ENCODE data around the gene PPP1R27.

Gene PPP1R27

DNA sequence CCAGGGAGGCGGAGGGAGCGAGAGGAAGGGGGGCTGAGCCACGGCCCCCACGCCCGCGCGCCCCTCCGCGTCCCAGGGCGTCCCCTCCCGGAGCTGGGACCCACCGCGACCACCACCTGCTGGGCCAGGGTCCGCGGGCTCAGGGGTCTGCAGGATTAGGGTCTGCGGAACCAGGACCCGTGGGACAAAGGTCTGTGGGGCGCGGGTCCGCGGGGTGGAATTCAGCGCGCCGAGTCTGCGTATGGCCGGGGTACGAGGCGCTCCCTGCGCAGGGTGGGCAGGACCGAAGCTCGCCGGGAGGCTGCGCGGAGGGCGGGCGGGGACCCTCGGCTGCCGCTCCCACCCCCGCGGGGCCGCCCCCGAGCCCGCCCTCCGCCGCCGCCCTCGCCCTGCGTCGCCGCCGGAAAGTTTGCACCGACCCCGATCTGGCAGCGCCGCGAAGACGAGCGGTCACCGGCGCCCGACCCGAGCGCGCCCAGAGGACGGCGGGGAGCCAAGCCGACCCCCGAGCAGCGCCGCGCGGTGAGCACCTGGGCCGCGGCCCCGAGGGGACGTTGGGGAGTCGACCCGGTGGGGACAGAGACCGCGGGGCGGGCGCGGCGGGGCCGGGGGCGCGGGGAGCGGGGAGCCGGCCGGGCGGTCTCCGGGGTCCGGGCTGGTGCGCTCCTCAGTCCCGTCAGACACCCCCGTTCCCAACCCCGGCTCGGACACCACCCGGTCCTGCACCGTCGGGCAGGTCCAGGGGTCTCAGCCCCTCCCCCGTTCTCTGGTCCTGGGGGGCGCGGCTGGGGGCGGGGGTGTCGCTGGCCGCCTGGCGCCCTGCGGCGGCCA lies 30.9 kb downstream of the PPP1R27 start, which contains the start of gene GCGR:
TSS of gene GCGR (plus strand) at position 423 of the 831 bp plus-strand sequence. CDS start 4,869 bp downstream, outside the sequence.
- no peak for DNase-seq

DNA sequence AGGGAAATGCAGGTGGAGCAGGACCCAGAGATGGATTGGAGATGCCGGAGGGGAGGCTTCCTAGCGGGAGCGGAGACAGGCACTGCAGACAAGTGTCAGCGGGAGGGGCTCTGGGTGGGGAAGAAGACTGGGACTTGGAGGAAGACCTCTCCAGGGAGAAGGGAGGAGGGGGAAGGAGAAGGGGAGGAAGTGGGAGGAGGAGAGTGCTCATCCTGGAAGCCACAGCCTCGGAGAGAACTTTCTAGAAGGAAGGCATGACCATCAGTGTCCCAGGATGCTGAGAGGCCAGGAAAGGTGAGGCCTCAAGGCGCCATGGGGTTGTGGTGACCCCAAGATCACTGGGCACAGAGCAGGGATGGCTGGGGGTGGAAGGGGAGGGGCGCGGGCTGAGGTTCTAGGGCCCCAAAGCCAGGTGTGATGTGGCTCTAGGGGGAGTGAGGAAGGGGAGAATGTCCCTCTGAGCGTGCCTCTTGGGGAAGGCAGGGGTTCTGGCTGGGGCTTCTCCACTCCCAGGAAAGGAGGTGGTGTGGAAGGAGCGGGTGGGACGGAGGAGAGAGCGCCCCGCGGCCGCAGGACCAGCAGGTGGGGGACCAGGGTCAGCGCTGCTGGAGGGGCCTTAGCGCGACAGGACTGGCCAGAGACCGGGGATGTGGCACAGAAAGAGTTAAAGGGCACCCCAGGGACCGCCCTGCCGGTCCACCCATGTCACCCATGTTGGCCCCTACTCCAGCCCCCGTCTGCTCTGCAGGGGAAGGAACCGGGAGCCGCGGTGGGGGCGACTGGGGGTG lies 31.8 kb downstream of the PPP1R27 start:
- DNase-seq, result no peak

DNA sequence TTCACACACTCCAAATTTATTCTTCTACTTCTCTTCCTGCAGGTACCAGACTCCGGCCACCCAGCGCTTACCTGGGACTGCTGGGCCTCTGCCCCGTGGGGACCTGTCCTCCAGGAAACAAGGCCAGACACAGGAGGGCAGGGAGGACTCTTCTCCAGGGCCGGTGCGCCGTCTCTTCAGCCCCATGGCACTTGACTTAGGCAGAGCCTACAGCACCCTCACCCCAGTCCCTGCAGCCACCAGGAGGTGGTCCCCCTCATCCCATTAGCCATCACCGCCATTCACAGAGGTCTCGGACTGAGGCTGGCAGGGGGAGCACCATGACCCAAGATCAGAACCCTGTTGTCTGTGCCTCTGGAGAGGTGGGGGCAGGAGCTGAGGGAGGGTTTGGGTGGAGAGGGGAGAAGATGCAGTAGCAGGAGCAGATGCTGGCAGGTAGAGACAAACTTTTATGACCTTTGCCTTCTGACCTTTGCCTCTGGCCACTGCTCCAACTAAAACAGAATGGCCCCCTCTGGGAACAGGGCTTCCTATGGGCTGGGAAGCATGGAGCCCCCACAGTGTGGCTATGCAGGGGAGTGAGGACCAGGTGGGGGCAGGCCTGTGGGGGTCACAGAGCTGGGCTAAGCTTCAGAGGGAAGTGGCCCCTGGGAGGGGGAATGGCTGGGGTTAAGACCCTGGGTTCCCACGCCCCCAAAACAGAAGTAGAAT lies 32.6 kb downstream of the PPP1R27 start:
- DNase-seq, result no peak

DNA sequence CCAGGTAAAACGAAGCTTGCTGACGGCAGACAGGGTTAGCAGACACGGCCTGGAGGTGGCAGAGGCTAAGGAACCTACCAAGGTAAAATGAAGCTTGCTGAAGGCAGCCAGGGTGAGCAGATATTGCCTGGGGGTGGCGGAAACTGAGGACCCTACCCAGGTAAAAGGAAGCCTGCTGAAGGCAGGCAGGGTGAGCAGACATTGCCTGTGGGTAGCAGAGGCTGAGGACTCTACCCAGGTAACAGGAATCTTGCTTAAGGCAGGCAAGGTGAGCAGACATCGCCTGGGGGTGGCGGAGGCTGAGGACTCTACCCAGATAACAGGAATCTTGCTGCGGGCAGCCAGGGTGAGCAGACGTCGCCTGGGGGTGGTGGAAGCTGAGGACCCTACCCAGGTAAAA lies 33.5 kb downstream of the PPP1R27 start:
- DNase-seq, result no peak

DNA sequence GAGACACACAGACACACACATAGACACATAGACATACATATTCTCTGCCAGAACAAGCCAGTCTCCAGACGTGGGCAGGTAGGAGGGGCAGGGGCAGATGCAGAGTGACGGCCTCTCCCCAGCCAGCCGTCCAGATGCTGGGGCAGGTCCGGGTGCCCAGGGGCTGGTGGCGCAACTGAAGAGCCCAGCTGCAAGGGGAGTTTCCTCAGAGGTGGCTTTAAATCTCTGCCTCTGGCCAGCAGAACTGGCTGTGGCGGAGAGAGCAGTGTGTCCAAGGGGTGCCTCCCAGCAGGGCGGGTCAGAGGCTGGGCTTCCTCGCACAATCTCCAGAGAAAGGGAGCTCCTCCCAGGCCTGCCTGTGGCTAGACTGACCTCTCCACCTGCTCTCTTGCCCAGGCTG lies 40.3 kb downstream of the PPP1R27 start:
- DNase-seq, result no peak

DNA sequence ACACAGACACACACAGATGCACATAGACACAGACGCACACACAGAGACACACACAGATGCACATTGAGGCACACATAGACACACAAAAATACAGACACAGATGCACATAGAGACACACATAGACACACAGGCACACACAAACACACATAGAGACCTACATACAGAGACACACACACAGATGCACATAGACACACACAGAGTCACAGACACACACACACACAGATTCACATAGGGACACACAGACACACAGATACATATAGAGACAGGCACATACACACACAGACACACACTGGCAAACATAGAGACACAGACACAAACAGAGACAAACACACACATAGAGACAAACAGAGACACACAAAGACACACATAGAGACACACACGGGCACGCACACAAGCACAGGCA lies 40.8 kb downstream of the PPP1R27 start:
- DNase-seq, result no peak

DNA sequence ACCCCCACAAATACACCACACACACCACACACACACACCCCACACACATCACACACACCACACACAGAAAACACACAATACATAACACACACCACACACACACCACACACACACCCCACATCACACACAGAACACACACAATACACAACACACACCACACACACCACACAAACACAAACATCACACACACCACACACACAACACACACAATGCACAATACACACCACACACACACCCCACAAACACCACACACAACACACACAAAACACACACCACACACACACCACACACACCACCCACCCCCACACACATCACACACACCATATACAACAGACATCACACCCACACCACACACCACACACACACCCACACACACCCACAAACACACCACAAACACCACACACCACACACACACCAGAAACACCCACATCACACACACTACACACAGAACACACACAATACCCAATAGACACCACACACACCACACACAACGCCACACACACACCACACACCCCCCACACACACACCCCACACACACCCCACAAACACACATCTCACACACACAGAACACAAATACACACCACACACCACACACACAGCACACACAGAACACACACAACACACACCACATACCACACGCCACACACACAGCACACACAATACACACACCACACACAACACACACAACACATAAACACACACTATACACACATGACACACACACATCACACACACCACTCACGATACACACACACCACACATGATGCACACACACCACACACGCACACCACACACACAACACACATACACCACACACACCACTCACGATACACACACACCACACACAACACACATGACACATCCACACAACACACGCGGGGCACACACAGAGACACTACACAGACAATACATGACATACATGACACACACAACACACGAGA lies 41.9 kb downstream of the PPP1R27 start:
- no peak for DNase-seq
